D341Med (cell line): ENCODE measurements around the gene CERKL.

Experiments used
- DNase-seq: peaks from one replicate; pipeline ENCODE4 v3.0.0; 2012; ENCODE audit warnings: low spot score

Gene CERKL

DNA sequence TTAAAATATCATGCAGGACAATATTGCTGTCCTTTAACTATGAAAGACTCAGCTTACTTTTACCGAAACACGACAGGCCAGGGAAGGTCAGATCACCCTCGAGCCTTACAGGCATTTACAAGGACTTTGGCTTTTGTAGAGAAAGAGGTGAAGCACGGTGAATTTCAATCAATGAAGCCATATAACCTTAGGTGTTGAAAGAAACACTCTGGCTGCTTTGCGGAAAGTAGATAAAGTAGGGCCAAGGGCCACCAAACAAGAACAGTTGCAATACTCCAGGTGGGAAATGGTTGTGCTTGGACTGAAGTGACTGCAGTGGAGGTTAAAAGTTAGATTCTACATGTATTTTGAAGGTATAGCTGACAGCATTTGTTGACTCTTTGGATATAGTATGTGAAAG, 80.5 kb downstream of the CERKL start:
- DNase-seq: no peak

DNA sequence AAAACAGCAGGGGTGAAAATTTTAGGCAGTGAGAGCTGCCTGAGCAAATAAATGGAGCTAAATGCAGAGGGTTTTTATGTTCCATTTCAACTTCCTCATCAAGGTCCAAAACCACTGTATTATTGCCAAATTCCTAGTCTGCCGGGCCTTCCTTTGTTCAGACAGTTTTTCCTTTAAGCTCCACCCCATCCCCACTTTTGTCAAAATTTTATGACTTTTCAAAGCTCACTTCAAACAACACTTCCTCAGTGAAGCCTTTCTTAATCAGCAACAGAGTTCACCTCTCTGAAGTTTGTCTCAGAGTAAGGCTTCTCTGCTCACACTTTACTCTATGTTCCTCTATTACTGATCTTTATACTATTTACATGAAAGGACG, 81.3 kb downstream of the CERKL start:
- no peak for DNase-seq

DNA sequence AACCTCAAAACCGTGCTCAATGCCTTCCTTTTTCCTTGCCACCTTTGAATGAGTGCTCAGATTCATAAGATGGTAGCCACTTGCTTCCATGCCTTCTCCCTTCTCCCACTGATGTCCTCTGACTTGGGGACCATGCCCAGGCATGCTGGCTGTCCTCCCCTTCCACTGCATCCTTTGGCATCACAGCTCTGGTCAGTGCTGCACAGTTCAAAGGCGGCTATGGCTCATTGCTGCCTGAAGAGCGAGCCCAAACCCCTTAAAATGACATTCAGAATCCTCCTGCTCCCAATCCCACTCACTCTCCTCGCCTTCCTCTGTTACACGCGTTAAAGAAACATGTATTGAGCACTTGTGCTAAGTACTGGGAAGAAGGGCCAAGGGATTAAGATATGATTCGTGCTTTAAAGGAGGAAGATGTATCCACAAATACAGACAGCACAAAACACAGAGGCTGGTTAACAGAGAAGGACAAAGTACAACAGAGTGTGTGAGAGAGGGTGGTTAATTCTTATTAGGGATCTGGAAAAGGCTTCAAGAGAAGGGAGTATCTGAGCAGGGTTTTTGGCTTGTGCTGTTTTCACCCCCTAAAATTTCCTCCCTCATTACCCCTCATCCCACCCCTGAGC, 81.8 kb downstream of the CERKL start:
- DNase-seq: no peak

DNA sequence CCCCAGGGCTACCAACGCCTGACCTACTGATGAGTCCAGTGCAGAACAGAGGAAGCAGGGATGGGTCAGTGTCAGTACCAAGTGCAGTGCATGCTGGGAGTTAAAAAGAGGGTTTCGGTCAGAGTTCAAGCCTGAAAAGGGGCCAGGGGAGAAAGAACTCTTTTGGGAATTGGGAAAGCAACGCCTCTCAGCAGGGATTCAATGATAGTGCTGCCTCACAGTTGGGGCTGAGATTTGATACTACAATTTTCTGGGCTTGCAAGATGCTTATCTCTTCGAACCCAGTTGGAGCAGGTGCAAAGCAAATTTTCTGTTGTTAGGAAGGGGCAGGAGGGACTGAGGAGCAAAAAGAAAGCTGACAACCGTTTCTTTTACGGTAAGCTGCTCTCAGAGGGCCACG, 82.6 kb downstream of the CERKL start:
- no peak for DNase-seq

DNA sequence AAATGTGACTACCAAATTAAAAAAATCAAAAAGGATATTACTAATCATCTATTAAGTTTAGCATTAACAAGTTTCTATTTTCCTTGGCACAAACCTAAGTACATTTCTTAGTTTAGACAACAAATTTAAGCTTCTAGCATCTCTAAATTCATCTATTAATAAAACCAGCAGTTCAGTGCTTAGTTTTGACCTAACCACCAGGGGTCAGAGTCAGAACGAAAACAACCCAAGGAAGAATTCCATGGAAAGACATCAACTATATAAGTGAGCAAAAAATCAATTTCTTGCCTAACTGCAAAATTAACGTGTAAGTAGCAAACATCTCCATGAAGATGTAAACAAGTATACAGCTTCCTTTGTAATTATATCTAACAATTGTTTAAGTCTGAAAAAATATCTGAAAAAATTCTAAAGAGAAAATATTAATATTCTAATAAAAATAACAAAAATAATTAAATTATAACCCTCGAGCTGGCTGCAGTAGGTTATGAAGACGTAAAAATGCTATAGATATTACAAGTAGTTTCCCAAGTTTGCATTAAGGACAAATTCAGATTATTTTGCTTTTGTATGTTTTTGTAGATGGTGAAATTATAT, 83.7 kb downstream of the CERKL start:
- no peak for DNase-seq

DNA sequence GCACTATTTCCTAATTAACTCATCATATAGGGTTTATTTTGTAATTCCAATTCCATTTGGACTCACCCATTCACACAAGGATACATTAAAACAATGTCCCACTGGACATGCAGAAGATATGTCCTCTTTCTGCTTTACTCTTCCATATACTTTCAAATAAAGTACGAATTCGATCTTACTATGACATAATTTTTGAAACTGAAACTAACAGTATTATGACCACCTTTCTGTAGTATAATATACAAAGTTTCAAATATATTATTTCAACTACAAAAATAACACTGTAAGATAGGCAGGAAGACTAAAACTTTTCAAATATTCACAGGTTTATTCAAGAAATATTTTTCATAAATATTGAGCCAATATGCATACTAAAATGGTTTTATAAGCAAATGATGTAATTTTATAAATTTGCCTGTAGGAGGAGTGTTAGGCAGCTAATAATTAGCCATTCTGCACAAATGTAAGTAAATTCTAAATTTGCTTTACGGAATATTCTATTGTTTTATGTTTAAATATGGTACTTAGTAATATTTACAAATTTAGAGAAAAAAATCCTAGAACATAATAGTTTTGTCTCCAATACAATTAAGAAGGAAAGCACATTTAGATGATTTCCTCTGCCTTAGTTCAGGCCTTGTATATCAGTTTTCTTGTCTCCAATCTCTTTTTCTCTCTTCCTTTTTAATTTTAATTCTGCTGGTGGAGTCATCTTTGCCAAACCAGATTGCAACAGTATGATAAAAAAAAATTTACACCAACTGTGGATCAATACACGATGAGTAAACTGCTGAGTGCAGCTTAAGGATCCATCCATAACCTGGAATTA, 85.9 kb downstream of the CERKL start:
- no peak for DNase-seq

DNA sequence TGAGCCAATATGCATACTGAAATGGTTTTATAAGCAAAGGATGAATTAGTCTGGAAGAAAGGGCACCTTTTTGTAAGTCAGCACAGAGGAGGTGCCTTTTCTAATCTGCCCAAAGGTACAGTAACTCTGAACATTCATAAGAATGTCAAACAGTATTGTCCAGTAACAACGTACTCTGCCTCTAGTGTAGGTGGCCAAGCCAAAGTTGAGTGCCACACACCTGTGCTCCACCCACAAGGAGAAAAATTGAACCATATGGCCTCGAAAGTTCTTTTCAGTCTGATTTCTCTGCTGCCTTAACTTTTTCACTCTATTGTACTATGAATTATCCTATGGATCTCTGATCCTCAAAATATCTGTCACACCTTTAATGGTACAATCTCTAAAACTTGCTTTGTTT, 86.8 kb downstream of the CERKL start:
- no peak for DNase-seq

DNA sequence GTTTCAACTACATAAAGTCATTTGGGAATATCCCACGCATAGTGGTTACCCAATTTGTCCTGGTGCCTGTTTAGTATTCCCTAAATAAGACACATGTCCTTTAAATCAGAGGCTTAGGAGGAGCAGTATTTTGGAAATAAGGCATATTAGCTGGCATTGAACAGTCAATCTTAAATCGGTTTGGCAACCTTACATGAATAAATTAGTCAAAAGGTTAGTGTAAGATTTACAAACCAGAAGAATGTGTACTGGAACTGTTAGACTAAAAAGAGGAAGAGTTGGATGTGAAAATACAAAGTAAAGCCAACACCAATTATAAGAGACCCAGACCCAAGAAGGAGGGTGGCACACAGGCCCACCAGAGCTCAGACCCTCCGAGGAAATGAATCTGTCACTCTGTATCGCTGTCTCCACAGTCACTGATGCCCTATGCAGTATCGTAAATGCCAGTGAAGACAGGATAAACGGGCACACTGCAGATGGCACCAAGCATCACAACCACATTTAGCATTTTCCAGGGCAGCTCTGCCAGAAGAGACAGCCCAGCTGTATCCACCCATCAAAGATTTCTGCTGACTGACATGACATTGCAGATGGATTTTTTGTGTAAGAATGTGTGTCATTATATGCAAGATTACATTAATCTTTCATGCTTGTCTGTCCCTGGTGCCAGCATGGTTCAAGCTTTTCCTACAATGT, 90.4 kb downstream of the CERKL start:
- DNase-seq: no peak

DNA sequence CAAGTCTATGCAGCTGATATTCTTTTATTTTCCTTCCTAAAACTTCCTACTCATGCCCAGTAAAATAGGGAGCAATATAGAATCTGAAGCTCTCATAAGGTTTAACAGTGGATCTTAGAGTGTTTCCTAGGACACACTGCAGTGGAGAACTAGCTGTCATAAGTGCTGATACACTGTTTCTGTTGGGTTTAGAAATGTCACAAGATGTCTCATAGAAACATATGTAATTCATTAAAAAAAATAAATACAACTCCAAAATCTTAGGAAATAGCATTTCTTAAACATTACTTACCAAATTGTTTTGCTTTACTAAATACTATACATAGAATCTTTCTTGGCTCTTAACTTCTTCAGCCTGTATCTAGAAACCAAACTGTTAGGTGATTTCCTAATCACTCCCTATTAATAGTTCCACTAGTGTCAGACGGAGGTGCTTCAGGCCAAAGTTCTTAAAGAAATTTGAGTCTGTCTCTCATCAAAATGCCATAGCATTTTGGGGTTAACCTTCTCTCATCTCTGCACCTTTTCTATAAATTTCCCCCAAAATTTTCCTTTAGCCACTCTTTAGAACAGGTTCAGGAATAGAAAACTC, 93.7 kb downstream of the CERKL start:
- DNase-seq: no peak

DNA sequence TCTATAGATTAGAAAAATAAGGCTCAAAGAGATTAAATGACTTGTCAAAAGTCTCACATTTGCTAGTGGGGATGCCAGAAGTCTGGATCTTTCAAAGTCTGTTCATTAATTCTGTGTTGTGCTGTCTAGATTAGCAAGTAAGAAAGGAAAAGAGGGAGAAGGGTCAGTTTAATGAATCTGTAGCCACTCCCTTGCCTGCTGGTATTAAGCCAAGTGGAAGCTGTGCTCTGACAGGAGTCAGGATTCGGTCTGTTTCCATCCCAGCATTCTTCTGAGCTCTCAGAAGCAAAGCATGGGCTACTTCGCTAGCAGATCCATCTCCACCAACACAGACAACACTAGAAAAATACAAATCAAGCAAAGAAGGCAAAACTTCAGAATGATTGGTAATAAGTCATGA, 98.5 kb downstream of the CERKL start:
- DNase-seq: no peak

DNA sequence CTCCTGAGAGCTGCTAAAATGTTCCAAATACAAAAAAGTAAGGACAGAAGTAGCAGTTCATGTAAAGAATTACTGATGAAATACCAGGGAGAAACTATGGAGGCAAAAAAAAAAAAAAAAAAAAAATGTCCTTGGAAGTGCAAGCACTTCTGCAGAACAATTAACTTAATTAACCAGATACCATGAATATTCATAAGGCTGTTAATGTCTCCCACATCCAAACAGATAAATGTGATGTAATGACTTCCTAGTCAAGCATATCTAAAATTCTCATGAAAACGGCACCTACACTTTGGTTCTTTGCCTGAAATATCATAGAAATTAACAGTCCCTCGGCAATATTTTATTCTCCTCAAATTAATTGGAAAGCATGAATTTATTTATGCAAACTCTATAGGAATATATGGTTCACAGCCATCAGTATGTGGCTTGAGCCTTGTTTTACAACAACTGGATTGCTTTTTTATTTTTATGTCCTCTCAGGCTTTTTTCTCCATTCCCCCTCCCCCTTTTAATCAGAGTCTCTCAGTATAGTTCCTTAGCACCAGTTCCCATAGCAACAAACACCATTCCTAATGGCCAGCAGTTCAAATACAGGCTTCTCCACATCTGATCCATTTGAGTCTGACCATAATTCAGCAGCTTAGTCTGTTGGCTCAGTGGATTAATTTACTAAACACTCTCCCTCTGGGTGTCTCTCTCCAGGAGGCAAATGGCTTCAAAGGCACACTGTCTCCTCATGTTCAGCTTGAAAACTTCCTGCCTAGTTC, 102.7 kb downstream of the CERKL start:
- peak; percentile 51 for DNase-seq

DNA sequence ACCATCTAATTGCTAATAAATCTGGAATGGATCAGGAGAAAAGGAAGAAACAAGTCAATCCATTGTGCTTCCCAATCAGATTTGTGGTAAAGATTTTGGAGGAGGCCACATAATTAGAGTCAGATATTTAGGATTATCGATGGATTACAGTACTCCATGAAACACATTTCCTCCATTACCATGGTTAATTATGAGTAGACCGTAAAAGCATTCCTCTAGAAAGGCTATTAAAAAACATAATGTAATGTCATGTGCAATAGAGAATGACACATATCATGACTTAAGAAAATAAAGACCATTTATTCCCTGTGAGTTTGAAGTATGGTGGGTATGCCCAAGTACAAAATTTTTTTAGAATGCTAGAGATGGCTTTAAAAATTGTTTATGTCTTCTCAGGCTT, 103.7 kb downstream of the CERKL start:
- DNase-seq: no peak

DNA sequence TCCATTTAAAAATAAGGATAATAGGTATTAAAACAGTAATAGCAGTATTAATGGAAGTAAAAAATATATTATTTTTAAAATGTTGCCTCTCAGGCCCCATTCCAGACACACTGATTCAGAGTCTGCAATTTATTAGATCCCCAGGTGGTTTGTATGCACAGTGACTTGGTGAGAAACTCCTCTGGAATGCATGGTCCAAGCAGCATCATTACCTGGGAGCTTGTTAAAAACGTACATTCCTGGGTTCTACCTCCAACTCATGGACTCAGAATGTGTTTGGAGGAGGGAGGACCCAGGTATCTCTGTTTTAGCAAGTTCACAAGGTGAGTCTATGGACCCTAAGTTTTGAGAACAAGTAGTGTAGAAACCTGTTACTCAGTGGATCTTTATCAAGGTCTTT, 104.1 kb downstream of the CERKL start:
- DNase-seq: no peak

DNA sequence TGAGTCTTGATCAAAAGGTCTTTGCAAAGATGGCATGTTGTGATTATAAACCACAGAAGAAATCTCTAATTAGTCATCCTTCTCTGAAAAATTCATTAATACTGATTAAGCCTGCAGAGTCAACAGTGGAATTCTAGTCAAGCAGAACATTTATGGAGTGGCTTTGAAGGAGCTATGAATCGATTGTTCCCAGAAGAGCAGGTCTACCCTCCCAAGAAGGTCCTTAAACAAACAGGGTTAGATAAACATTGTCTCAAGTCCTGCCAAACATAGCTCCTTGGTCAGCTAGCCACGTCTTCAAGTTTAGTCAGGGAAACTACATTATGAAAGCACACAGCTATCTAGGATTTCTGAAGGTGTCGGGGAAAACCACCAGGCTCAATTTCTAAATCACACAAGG, 110.8 kb downstream of the CERKL start:
- no peak for DNase-seq

DNA sequence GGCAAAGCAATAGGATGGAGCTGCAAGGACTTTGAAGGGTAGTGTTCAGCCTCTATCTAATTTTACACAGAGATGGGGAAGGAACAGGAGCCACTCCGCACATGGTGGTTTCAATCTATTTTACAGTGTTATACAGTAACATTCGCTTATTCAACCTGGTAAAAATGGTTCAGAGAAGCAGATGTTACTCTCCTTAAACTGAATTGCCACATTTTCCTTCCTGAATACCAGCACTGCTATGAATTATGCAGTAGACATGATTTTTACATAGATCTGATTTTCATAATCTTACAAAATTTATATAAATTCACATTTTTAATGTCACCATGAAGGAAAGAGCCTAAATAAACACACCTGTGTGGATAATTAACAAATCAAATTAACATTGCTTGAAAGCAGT, 114.7 kb downstream of the CERKL start:
- no peak for DNase-seq

DNA sequence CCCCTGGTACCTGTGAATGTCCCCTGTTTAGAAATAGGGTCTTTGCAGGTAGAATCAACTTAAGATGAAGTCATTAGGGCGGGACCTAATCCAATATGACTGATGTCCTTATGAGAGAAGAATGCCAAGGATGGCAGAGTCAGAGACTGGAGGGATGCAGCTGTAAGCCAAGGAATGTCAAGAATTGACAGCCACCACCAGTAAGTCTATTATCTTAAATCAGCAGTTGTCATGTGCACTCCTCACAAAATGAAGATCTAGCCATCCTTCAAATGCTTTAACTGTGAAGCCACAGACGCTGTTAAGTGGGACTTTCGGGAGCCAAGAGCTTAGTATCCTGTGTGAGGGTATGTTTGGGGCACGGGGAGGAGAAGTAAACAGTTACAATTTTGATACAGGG, 116.5 kb downstream of the CERKL start:
- no peak for DNase-seq

DNA sequence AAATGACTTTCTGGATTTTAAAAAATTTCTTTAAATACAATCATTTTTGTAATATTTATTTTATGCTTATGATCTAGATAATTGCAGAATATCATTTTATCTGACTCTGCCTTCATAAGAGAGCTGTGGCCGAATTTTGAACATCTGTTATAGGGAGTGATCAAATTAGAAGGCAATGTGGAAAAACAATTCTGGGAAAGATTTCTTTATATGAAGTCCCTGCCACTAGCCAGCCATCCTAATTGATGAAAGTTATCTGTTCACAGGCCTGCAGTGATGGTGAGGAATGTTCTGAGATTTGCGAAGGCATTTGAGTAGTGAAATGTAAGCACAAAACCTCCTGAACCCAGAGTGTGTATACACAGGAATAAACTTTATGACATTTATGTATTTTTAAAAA, 120.2 kb downstream of the CERKL start:
- DNase-seq: no peak

DNA sequence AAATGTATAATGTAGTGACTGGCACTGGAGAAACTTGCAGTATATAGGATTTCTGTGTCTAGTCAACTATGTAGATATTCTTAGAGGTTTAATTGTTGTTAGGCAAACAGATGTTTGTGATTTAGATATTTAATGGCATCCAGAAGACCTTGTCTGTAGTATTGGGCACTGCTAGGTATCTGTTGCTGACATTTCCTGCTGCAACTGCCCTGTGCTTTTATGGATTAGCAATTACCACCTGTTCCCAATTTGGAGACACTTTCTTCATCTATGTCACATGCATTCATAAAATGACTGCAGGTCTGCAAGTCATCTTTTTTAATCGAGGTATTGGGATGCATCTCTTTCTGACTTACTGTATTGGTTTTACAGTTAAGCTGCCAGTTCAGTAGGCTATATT, 128.5 kb downstream of the CERKL start:
- no peak for DNase-seq

DNA sequence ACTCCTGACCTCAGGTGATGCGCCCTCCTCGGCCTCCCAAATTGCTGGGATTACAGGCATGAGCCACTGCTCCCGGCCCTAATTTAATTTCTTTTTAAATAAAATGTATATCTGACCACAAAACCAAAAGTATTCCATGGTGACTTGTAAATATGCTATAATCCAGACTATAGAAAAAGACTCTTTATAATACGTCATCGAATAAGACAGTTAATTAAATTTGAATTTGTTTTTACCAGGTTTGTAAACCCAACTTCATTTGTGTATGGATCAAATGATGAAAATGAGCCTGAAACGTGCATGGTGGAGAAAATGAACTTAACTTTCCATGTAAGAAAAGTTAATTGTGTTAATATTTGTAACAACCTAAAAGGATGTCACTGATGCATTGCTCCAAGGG, 129.8 kb downstream of the CERKL start:
- no peak for DNase-seq

DNA sequence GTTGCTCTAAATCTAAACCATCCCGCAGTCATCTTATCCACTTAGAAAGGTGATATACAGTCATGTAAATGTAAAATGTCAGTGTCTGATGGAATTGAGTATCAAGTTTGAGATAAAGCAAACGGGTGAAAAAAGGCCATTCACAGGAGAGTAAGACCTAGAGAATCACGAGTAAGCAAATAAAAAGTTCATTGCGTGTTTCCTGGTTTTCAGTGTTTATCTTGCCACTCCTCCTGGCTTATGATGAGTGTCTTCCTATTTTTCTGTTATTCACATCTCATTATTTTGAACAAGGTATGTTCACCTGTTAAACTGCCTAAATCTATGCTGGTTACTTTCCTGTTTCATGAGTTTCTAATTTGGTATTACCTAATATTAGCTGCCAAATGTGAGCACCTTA, 130.9 kb downstream of the CERKL start:
- DNase-seq: no peak

DNA sequence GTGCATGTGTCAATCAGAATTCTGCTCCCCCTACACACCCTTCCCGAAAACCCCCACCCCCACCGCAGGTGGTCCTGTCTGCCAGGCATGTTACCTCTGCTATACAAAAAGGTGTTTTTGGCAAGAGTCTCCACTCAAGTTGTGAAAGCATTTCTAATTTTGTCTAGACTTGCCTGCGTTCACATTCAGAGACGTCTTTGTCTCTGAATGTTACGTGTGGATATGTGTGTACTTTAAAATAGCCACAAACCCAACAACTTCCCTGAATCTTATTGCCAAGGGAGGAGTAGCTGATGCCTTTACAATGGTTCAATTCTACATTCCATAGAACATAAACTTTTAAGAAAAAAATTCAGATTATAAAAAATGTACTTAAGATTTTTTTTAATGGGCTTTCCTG, 133.1 kb downstream of the CERKL start:
- no peak for DNase-seq

DNA sequence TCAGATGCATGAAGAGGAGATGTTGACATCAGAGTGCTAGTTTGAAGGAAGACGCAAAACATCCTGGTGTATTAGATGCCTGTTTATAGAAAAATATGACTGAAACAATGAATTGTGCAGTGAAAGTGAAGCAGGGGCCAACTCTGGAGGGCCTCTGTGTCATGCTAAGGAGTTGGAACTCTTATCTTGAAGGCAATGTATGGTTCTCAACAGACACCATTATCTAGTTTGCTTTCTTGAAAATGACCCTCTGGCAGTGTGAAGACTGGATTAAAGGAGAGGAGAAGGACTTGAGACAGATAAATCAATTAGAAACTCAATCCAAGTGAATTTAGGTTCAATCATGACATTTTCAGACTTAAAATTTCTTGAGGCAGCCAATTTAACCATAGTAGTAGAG, 136.7 kb downstream of the CERKL start:
- no peak for DNase-seq
